Testis (tissue), 3 donors: Measurements from ENCODE around the gene SMDT1. TPM values are rescaled to one million over a fixed set of nuclear protein-coding genes. Genes with fewer than 3 reads are reported as not detected.

Source experiments
- DNase-seq: peaks from one replicate; pipeline ENCODE4 v3.0.0-alpha.2; 2019
- H3K27ac ChIP-seq, 2 donors: fragments of 200-600 bp; sonication (generic); one replicate each; pipeline ENCODE4 v1.5.1; 2019
- H3K27me3 ChIP-seq: fragments of 200-600 bp; sonication (generic); one replicate; pipeline ENCODE4 v1.5.1; 2019
- H3K36me3 ChIP-seq: fragments of 200-600 bp; sonication (generic); one replicate; pipeline ENCODE4 v1.5.1; 2017; ENCODE audit warnings: low read depth; ENCODE audit errors: missing control alignments
- H3K4me1 ChIP-seq: fragments of 200-600 bp; sonication (generic); one replicate; pipeline ENCODE4 v1.5.1; 2019
- H3K4me3 ChIP-seq, 2 donors: fragments of 200-600 bp; sonication (generic); one replicate each; pipeline ENCODE4 v1.5.1; 2017 to 2019
- H3K9me3 ChIP-seq: fragments of 200-600 bp; sonication (generic); one replicate; pipeline ENCODE4 v1.5.1; 2017
- POLR2A ChIP-seq: fragments of 450-650 bp; IDR thresholded peaks from one replicate; pipeline ENCODE4 v1.6.1; 2017; ENCODE audit warnings: antibody characterized with exemption, mild to moderate bottlenecking, moderate library complexity
- WGBS, 2 donors: methylation state at CpG; one replicate each; pipeline ENCODE4 v1.1.5; 2018; 5-methylcytosine and 5-hydroxymethylcytosine counted together
- intact Hi-C: fragments of 100-400 bp; cut with DNase I; formaldehyde crosslinking; loops from one replicate; pipeline ENCODE4 v1.15.1; 2023; ENCODE audit warnings: low total_unique reads
- polyA plus RNA-seq: library from polyadenylated mRNA; stranded (reverse); fragments of 350-450 nt; fragmentation: Illumina TruSeq; extraction: RNeasy Lipid Tissue Mini Kit (QIAGEN cat#74804); gene quantifications from one replicate; pipeline ENCODE4 v1.2.3, GENCODE V29; 2014; ENCODE audit warnings: low read depth, low replicate concordance; ENCODE audit not compliant: insufficient read depth
- total RNA-seq, 2 donors: library from RNA; depleted of rRNA; stranded (reverse); fragments of >200 nt; gene quantifications; one replicate each; pipeline ENCODE4 v1.2.3, GENCODE V29; 2016
- TF ChIP-seq, protein P1 (sequence below), 3 experiments: fragments of 450-650 bp in 2 of 3; fragments of 200-600 bp in 1 of 3; sonication (generic) in 1 of 3; IDR thresholded peaks; one replicate each; pipeline ENCODE4 v1.5.1; 2016 to 2019; ENCODE audit warnings: antibody characterized with exemption in 3 of 3, mild to moderate bottlenecking in 2 of 3, moderate library complexity in 1 of 3

SMDT1 gene
- total and polyA plus RNA-seq, 3 donors from 2014 or later = 14.3 to 130 (median 19.4) TPM

DNA sequence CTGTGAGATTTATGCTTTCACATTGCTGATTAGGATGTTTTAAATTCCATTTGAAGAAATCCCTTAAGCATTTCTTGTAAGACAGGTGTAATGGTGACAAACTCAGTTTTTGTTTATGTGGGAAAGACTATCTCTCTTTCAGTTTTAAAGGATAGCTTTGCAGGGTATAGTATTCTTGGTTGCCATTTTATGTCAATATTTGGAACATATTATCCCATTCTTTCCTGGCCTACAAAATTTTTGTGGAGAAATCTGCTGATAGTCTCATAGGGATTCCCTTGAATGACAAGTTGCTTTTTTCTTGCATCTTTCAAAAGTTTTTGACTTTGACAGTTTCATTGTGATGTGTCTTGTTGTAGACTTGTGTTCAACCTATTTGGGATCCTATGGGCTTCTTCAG lies 37.7 kb upstream of the SMDT1 start:
- H3K4me3 ChIP-seq = no peak overlapping the region
- TF ChIP-seq POLR2A = no peak
- intact Hi-C loops = no loop called here
- DNase-seq = no peak
- H3K36me3 ChIP-seq = no peaks in the 10 kb centered on the region
- H3K4me1 ChIP-seq = no peaks in the 10 kb centered on the region
- no peaks in the 10 kb centered on the region for H3K9me3 ChIP-seq
- no peaks in the 10 kb centered on the region for H3K27me3 ChIP-seq
- no peak overlapping the region for H3K27ac ChIP-seq

DNA sequence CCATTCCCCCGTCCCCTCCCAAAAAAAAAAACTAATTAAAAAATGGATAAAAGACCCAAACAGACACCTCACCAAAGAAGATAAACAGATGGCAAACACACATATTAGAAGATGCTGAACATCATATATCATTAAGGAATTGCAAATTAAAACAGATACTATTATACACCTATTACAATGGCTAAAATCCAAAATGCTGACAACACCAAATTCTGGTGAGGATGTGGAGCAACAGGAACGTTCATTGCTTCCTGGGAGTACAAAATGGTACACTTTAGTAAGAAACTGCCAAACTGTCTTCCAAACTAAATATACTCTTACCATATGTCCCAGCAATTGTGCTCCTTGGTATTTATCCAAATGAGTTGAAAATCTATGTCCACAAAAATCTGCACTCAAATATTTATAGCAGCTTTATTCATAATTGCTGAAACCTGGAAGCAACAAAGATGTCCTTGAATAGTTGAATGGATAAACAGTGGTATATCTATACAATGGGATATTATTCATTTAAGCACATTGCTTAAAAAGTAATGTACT lies 28.8 kb upstream of the SMDT1 start:
- intact Hi-C loops = no loop called here
- H3K27ac ChIP-seq = no peak overlapping the region
- H3K27me3 ChIP-seq = no peaks in the 10 kb centered on the region
- H3K4me1 ChIP-seq = no peaks in the 10 kb centered on the region
- WGBS, 2 donors = 73 to 78% methylated on average over 2 of the region's 2 CpGs
- TF ChIP-seq, protein P1, sequence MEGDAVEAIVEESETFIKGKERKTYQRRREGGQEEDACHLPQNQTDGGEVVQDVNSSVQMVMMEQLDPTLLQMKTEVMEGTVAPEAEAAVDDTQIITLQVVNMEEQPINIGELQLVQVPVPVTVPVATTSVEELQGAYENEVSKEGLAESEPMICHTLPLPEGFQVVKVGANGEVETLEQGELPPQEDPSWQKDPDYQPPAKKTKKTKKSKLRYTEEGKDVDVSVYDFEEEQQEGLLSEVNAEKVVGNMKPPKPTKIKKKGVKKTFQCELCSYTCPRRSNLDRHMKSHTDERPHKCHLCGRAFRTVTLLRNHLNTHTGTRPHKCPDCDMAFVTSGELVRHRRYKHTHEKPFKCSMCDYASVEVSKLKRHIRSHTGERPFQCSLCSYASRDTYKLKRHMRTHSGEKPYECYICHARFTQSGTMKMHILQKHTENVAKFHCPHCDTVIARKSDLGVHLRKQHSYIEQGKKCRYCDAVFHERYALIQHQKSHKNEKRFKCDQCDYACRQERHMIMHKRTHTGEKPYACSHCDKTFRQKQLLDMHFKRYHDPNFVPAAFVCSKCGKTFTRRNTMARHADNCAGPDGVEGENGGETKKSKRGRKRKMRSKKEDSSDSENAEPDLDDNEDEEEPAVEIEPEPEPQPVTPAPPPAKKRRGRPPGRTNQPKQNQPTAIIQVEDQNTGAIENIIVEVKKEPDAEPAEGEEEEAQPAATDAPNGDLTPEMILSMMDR (IDR thresholded peaks at IDR 0.05) = no peak
- TF ChIP-seq POLR2A = no peak
- H3K36me3 ChIP-seq = no peaks in the 10 kb centered on the region
- no peak overlapping the region for H3K4me3 ChIP-seq
- no peaks in the 10 kb centered on the region for H3K9me3 ChIP-seq
- no peak for DNase-seq

DNA sequence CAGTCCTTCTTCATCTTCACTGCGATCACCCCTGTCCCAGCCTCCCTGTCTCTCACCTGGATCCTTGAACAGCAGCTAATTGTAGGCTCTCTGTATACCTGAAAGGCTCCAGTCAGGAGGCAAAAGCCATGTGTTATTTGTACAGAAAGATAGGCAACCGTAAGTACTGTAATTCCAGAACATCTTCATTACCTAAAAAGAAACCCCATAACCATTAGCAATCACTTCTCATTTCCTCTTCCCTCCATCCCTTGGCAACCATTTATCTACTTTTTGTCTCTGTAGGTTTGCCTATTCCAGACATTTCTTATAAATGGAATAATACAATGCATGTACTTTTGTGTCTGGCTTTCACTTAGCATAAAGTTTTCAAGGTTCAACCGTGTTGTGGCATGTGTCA lies 26.7 kb upstream of the SMDT1 start:
- 83 to 91% methylated on average over 3 of the region's 3 CpGs for WGBS, 2 donors
- no peak overlapping the region for H3K4me3 ChIP-seq
- no peak overlapping the region for H3K27ac ChIP-seq
- no peaks in the 10 kb centered on the region for H3K4me1 ChIP-seq
- DNase-seq = no peak
- TF ChIP-seq POLR2A = no peak
- TF ChIP-seq, protein P1 (IDR thresholded peaks at IDR 0.05) = no peak
- intact Hi-C loops = no loop called here
- no peaks in the 10 kb centered on the region for H3K27me3 ChIP-seq
- H3K9me3 ChIP-seq = no peaks in the 10 kb centered on the region
- H3K36me3 ChIP-seq = no peaks in the 10 kb centered on the region

DNA sequence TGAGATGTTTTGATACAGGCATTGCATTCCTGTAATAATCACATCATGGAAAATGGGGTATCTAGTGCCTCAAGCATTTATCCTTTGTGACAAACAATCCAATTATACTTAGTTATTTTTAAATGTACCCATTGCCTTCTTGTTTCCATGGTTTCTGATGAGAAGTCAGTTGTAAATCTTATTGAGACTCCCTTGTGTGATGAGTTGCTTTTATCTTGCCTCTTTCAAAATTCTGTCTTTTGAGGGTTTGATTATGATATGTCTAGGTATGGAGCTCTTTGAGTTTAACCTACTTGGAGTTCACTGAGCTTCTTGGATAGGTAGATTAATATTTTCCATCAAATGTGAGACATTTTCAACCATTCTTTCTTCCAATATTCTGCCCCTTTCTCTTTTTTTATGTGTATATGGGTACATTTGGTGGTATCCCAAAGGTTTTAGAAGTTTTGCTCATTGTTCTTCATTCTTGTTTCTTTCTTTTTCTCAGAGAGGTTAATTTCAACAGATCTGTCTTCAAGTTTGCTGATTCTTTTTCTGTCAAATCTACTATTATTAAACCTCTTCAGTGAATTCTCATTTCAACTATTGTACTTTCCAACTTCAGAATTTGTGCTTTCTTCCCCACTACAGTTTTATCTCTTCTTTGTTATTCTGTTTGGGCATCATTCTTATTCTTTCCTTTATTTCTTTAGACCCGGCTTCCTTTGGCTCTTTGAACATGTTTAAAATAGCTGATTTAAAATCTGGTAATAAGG lies 22.6 kb upstream of the SMDT1 start:
- no peak overlapping the region for H3K27ac ChIP-seq
- H3K27me3 ChIP-seq = no peaks in the 10 kb centered on the region
- no peak overlapping the region for H3K4me3 ChIP-seq
- H3K9me3 ChIP-seq = no peaks in the 10 kb centered on the region
- TF ChIP-seq, protein P1 (IDR thresholded peaks at IDR 0.05) = no peak
- no peak for TF ChIP-seq POLR2A
- DNase-seq = no peak
- WGBS, 2 donors = 100% methylated on average over 1 of the region's 1 CpG
- intact Hi-C loops = no loop called here
- no peaks in the 10 kb centered on the region for H3K36me3 ChIP-seq
- H3K4me1 ChIP-seq = no peaks in the 10 kb centered on the region

DNA sequence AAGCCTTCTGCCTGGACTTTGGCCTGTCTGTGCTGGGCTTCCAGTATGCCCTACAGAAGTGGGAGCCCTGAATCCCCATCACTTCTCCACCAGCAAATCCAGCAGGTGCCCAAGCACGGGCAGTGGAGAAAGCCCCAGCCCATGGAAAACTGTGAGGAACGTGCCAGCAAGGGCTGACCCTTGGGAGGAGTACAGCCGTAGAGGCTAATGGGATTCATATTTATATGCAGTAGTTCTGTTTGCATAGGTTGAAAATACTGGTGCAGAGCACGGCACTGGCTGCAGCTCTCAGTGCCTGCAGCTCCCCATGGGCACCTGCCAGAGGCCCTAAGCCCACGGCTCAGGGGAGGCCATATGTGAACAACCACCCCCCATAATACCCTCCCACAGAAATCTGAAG lies 19.0 kb upstream of the SMDT1 start:
- Histone ChIP-seq H3K27ac (no peak overlapping the region), H3K4me1 (no peaks in the 10 kb centered on the region), H3K27me3 (no peaks in the 10 kb centered on the region), H3K4me3 (no peak overlapping the region), H3K36me3 (no peaks in the 10 kb centered on the region), H3K9me3 (no peaks in the 10 kb centered on the region)
- 93% methylated on average over 5 of the region's 5 CpGs; no CpG with 5 or more reads in 1 of the 2 donors for WGBS, 2 donors
- DNase-seq = no peak
- TF ChIP-seq, protein P1 (IDR thresholded peaks at IDR 0.05) = no peak
- TF ChIP-seq POLR2A = no peak
- intact Hi-C loops = no loop called here
